SU-DHL-6 (cell line): Measurements from ENCODE around the gene AOAH.

Experiments used
- CTCF ChIP-seq: fragments of 200-600 bp; sonication (generic); IDR thresholded peaks from one replicate; pipeline ENCODE4 v1.5.1; 2017; ENCODE audit warnings: antibody characterized with exemption, mild to moderate bottlenecking, low read length, moderate library complexity; ENCODE audit not compliant: insufficient read depth, poor library complexity, severe bottlenecking
- EZH2phosphoT487 ChIP-seq: fragments of 200-600 bp; sonication (generic), shearing (Covaris generic); conservative IDR thresholded peaks from 2 replicates; pipeline ENCODE4 v1.6.1; 2018; ENCODE audit warnings: mild to moderate bottlenecking, antibody characterized with exemption, low read length, moderate library complexity, mixed read lengths

- TF ChIP-seq CTCF (no peak), EZH2phosphoT487 (no peak)
Measured at GRCh38 chr7:36484265-36484664, 240.0 kb downstream of the AOAH start.
